Tibial nerve (tissue), 3 donors: ENCODE measurements around the gene UBE2U.
"Not testable (repeated sequence)": the region's sequence is repeated elsewhere in the genome, so short reads cannot be mapped to it uniquely, and the experiment has no call there.

Experiments
- CTCF ChIP-seq, 5 experiments: fragments of 200-600 bp in 3 of 5; fragments of 450-650 bp in 2 of 5; sonication (generic) in 3 of 5; IDR thresholded peaks; one replicate each; pipeline ENCODE4 v1.5.1; 2016 to 2019; ENCODE audit warnings: antibody characterized with exemption in 5 of 5, mild to moderate bottlenecking in 3 of 5, moderate library complexity in 2 of 5
- POLR2A ChIP-seq, 2 donors: fragments of 450-650 bp; IDR thresholded peaks; one replicate each; pipeline ENCODE4 v1.6.1; 2017; ENCODE audit warnings: antibody characterized with exemption in 2 of 2, mild to moderate bottlenecking in 2 of 2, moderate library complexity in 2 of 2

GRCh38 chr1:64257233-64257632, 53.8 kb downstream of the UBE2U start:
- not testable (repeated sequence) for TF ChIP-seq CTCF, POLR2A (IDR thresholded peaks at IDR 0.05)
